ENCODE measurements around the gene ADGRB2.

The ADGRB2 gene

GRCh38 chr1:31756578-31756977, 7.6 kb downstream of the ADGRB2 start:
- Mint-ChIP-seq H3K9me3 (no peaks in the 10 kb centered on the region), H3K36me3 (ENCODE audit: low read depth) (no peaks in the 10 kb centered on the region), H3K4me1 (peaks cover 73% of the 10 kb centered on the region), H3K4me3 (no peak overlapping the region), H3K27ac (peak overlapping the region in 1 of 3 experiments; percentile 9), H3K27me3 (ENCODE audit: low read depth) (peaks cover 4% of the 10 kb centered on the region)
- TF ChIP-seq CTCF (IDR thresholded peaks at IDR 0.05; ENCODE audit: unreplicated experiment in 3 of 3), result no peak

- Mint-ChIP-seq H3K27me3 (ENCODE audit: low read depth) (peaks cover 4% of the 10 kb centered on the region), H3K4me3 (no peak overlapping the region), H3K9me3 (no peaks in the 10 kb centered on the region), H3K27ac (peak overlapping the region; percentile 22 to 84 (median 71)), H3K4me1 (peaks cover 74% of the 10 kb centered on the region), H3K36me3 (ENCODE audit: low read depth) (no peaks in the 10 kb centered on the region)
- TF ChIP-seq CTCF (IDR thresholded peaks at IDR 0.05; ENCODE audit: unreplicated experiment in 3 of 3), result no peak
Measured at GRCh38 chr1:31755850-31756492, 8.2 kb downstream of the ADGRB2 start.

- no peaks in the 10 kb centered on the region for H3K9me3 Mint-ChIP-seq
- H3K4me3 Mint-ChIP-seq, result peak overlapping the region in 2 of 3 experiments; percentile 12 to 17
- TF ChIP-seq CTCF (IDR thresholded peaks at IDR 0.05; ENCODE audit: unreplicated experiment in 3 of 3), result no peak
- H3K4me1 Mint-ChIP-seq, result peaks cover 81% of the 10 kb centered on the region
- peak overlapping the region; percentile 22 to 84 (median 71) for H3K27ac Mint-ChIP-seq
- no peaks in the 10 kb centered on the region for H3K36me3 Mint-ChIP-seq (ENCODE audit: low read depth)
- H3K27me3 Mint-ChIP-seq (ENCODE audit: low read depth), result peaks cover 4% of the 10 kb centered on the region
Measured at GRCh38 chr1:31755197-31755611, 8.9 kb downstream of the ADGRB2 start.

- Mint-ChIP-seq H3K4me3 (no peak overlapping the region), H3K27me3 (ENCODE audit: low read depth) (peaks cover 4% of the 10 kb centered on the region), H3K9me3 (no peaks in the 10 kb centered on the region), H3K4me1 (peaks cover 79% of the 10 kb centered on the region), H3K27ac (peak overlapping the region in 2 of 3 experiments; percentile 71 to 84), H3K36me3 (ENCODE audit: low read depth) (no peaks in the 10 kb centered on the region)
- TF ChIP-seq CTCF (IDR thresholded peaks at IDR 0.05; ENCODE audit: unreplicated experiment in 3 of 3), result no peak
Measured at GRCh38 chr1:31754397-31754796, 9.7 kb downstream of the ADGRB2 start.

- no peak overlapping the region for H3K4me3 Mint-ChIP-seq
- no peaks in the 10 kb centered on the region for H3K36me3 Mint-ChIP-seq (ENCODE audit: low read depth)
- H3K27me3 Mint-ChIP-seq (ENCODE audit: low read depth), result peaks cover 4% of the 10 kb centered on the region
- no peak for TF ChIP-seq CTCF (IDR thresholded peaks at IDR 0.05; ENCODE audit: unreplicated experiment in 3 of 3)
- H3K27ac Mint-ChIP-seq, result peak overlapping the region in 1 of 3 experiments; percentile 71
- peaks cover 78% of the 10 kb centered on the region for H3K4me1 Mint-ChIP-seq
- no peaks in the 10 kb centered on the region for H3K9me3 Mint-ChIP-seq
Measured at GRCh38 chr1:31753707-31754349, 10.3 kb downstream of the ADGRB2 start.
